Rectal smooth muscle tissue (tissue), 1 donor: Measurements from ENCODE around the gene EIF2AK3.
"Not testable (repeated sequence)": the region's sequence is repeated elsewhere in the genome, so short reads cannot be mapped to it uniquely, and the experiment has no call there.

Source experiments
- H3K27ac ChIP-seq: one replicate; pipeline ENCODE4 v1.7.0; 2013; ENCODE audit warnings: low read depth, low read length, inconsistent platforms
- H3K27me3 ChIP-seq: one replicate; pipeline ENCODE4 v1.7.0; 2013; ENCODE audit warnings: low read length; ENCODE audit not compliant: control insufficient read depth, insufficient read depth
- H3K36me3 ChIP-seq: one replicate; pipeline ENCODE4 v1.7.0; 2013; ENCODE audit warnings: low read length; ENCODE audit not compliant: control insufficient read depth, insufficient read depth
- H3K4me1 ChIP-seq: one replicate; pipeline ENCODE4 v1.7.0; 2013; ENCODE audit warnings: low read length; ENCODE audit not compliant: control insufficient read depth, insufficient read depth
- H3K4me3 ChIP-seq: one replicate; pipeline ENCODE4 v1.7.0; 2013; ENCODE audit warnings: low read length
- H3K9ac ChIP-seq: one replicate; pipeline ENCODE4 v1.7.0; 2013; ENCODE audit warnings: low read length

EIF2AK3 gene

GRCh38 chr2:88627856-88628570 is 749 bp upstream of the EIF2AK3 start:
- Histone ChIP-seq H3K36me3 (no peaks in the 10 kb centered on the region), H3K27ac (peak overlapping the region; percentile 99), H3K27me3 (no peaks in the 10 kb centered on the region), H3K9ac (peak overlapping the region; percentile 95), H3K4me3 (peak overlapping the region; percentile 85), H3K4me1 (peaks cover 15% of the 10 kb centered on the region)

DNA sequence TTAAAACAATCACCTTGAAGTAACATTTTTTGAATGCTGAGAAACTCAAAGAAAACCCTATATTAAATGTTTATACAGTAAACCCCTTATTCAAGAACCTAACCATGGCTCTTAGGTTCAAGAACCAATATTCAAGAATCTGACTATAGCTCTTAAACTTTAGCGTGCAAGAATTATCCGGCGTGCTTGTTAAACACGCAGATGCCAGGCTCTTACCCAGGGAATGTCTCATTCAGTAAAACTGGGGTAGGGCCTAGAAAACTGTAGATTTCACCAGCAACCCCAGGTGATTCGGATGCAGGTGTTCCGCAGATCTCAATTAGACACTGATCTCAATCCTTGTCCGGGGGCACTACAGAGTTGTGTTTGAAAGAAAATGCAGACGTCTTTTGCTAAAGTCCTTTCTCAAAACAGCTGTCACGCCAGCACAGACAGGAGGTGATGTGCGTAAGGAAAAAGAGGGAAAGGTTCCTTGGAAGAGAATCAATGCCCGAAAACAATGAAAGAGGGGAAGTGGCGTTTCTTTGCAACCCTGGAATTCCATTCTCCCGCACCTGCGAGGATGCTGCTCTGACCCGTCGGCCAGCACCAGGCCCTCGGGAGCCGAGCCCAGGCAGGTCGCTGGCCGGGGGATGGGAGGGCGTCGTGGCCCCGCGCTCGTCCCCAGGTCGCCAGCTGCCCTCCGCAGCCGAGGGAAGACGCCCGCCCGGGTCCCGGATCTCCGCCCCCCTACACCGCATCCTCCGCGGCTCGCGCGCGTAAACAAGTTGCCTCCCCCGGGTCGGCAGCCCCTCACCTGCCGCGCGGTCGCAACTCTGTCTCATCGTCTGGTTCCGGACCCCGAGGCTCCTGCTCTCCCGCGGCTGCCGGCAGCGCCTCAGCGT is 851 bp downstream of the EIF2AK3 start:
- peaks cover 15% of the 10 kb centered on the region for H3K4me1 ChIP-seq

GRCh38 chr2:88624477-88624876 is 2.8 kb downstream of the EIF2AK3 start:
- H3K27ac ChIP-seq = no peak overlapping the region
- no peaks in the 10 kb centered on the region for H3K36me3 ChIP-seq
- H3K9ac ChIP-seq = no peak overlapping the region
- peak overlapping the region; percentile 10 for H3K4me3 ChIP-seq
- peaks cover 15% of the 10 kb centered on the region for H3K4me1 ChIP-seq
- H3K27me3 ChIP-seq = no peaks in the 10 kb centered on the region

More for the DNA sequence above, 851 bp downstream of the EIF2AK3 start:
- no peaks in the 10 kb centered on the region for H3K27me3 ChIP-seq
- H3K4me3 ChIP-seq = peak overlapping the region; percentile 86
- peak overlapping the region; percentile 99 for H3K27ac ChIP-seq
- H3K36me3 ChIP-seq = no peaks in the 10 kb centered on the region
- H3K9ac ChIP-seq = peak overlapping the region; percentile 94

DNA sequence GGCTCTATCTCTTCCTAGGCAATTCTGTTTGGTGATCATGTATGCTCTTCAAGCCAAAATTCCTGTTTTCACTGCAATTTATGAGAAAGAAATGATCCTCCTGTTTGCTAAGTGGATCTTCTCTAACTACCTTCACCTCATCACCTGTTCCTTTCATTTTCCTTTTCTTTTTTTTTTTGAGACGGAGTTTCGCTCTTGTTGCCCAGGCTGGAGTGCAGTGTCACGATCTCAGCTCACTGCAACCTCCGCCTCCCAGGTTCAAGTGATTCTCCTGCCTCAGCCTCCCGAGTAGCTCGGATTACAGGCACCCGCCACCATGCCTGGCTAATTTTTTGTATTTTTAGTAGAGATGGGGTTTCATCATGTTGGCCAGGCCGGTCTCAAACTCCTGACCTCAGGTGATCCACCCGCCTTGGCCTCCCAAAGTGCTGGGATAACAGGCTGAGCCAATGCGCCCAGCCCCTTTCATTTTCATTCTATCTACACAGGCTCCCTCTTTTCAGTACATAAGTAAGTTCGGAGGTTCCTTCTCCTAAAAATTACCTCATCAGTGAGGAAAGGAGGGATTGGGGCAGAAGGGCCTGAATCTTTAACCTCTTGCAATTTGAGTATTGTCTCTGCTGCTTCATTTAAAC is 3.3 kb downstream of the EIF2AK3 start:
- not testable (repeated sequence) for H3K27ac ChIP-seq, H3K4me3 ChIP-seq

GRCh38 chr2:88622307-88622706 is 5.0 kb downstream of the EIF2AK3 start:
- H3K9ac ChIP-seq = no peak overlapping the region
- H3K27ac ChIP-seq = no peak overlapping the region
- H3K4me1 ChIP-seq = peaks cover 12% of the 10 kb centered on the region

More for the DNA sequence above, 3.3 kb downstream of the EIF2AK3 start:
- not testable (repeated sequence) for H3K9ac ChIP-seq, H3K36me3 ChIP-seq, H3K27me3 ChIP-seq
- peaks cover 15% of the 10 kb centered on the region for H3K4me1 ChIP-seq

DNA sequence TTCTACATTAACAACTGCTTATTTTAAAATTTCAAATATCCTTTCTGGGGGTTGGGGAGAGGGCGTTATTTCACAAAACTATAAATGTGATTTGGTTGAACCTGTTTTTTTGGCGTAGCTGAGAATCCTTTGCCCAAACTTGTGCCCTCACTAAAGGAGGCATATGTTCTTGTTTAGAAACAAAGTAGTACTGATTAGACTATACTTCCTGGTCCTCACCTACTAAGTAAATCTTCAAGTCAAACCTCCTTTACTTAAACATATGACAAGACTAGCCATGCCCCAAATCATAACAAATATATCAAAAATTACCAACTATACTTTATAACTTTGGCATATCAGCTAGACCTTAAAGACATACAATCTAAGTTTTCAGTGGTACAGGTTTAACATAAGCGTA is 5.8 kb downstream of the EIF2AK3 start:
- no peaks in the 10 kb centered on the region for H3K36me3 ChIP-seq
- H3K4me1 ChIP-seq = peaks cover 12% of the 10 kb centered on the region
- no peak overlapping the region for H3K9ac ChIP-seq
- no peaks in the 10 kb centered on the region for H3K27me3 ChIP-seq
- no peak overlapping the region for H3K27ac ChIP-seq
- H3K4me3 ChIP-seq = no peak overlapping the region

More at GRCh38 chr2:88622307-88622706, 5.0 kb downstream of the EIF2AK3 start:
- Histone ChIP-seq H3K4me3 (no peak overlapping the region), H3K36me3 (no peaks in the 10 kb centered on the region), H3K27me3 (no peaks in the 10 kb centered on the region)

GRCh38 chr2:88620015-88620414 is 7.2 kb downstream of the EIF2AK3 start:
- no peak overlapping the region for H3K4me3 ChIP-seq
- H3K36me3 ChIP-seq = no peaks in the 10 kb centered on the region
- no peaks in the 10 kb centered on the region for H3K27me3 ChIP-seq
- peaks cover 2% of the 10 kb centered on the region for H3K4me1 ChIP-seq
- no peak overlapping the region for H3K9ac ChIP-seq
- no peak overlapping the region for H3K27ac ChIP-seq

DNA sequence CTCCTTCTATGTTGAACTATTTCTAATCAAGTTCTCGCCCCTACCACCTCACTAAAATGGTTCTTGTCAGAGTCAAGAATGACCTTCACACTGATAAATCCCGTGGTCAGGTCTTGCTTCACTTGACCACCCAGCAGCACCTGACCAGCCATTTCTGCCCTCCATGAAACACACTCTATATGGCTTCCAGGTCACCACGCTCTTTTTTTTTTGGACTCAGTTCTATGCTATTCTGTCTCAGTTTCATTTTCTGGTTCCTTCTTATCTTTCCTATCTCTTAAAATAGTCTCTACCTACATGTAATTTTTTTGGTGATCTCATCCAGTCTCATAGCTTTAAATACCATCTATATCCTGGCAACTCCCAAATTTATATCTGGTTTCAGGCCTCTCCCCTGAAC is 11.4 kb downstream of the EIF2AK3 start:
- Histone ChIP-seq H3K27me3 (no peaks in the 10 kb centered on the region), H3K27ac (no peak overlapping the region), H3K9ac (no peak overlapping the region), H3K4me3 (no peak overlapping the region), H3K4me1 (no peaks in the 10 kb centered on the region), H3K36me3 (no peaks in the 10 kb centered on the region)

DNA sequence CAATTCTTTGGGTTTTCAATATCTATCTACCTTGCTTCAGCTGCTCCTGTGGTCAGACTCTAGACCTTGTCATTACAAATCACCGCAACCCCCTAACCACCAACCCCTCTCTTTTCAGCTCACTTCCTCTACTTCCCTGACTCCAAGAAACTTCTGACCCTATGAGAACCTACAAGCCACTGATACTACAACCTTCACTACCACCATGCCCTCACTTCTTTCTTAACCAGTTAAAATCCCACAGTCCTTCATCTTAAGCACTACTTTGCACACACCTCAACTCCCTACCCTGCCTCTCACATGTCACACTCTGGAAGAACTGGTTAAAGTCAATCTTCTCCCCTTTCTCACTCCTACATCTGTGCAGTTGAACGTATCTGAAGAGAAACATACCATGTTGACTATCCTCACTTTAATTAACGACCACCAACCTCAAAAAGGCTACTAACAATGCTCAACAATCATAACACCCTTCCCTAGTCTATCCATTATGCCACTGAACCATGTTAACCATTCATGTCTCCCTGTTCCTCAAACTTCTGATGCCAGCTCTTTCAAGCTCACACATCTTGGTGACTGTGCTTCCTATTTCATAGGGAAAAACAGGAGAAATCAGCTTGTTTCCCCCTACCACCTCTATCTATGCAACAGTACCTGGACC is 12.6 kb downstream of the EIF2AK3 start:
- Histone ChIP-seq H3K36me3 (no peaks in the 10 kb centered on the region), H3K27ac (no peak overlapping the region), H3K4me1 (no peaks in the 10 kb centered on the region), H3K9ac (no peak overlapping the region), H3K27me3 (no peaks in the 10 kb centered on the region), H3K4me3 (no peak overlapping the region)

GRCh38 chr2:88613921-88614320 is 13.3 kb downstream of the EIF2AK3 start:
- Histone ChIP-seq H3K9ac (no peak overlapping the region), H3K36me3 (no peaks in the 10 kb centered on the region), H3K27ac (no peak overlapping the region), H3K27me3 (no peaks in the 10 kb centered on the region), H3K4me3 (no peak overlapping the region), H3K4me1 (no peaks in the 10 kb centered on the region)

GRCh38 chr2:88608184-88608583 is 19.1 kb downstream of the EIF2AK3 start:
- H3K4me1 ChIP-seq = no peaks in the 10 kb centered on the region
- no peak overlapping the region for H3K27ac ChIP-seq

DNA sequence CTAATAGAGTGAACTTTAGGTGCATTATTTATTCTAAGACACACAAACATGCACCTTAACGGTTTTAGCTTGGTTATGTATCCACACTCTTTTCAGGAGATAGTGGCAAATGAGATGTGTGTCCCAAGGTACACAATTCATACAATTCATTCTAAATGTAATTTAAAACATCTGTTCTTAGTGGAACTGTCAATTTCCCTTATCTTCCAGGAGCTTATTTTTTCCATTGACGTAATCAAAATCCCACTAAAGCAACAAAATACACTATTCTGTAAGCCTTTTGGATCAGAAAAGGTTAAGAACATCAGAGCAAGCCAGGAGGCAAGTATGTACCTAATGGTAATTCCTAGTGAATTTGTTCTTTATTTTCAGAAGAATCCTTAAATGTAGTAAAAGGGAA is 19.8 kb downstream of the EIF2AK3 start:
- Histone ChIP-seq H3K9ac (no peak overlapping the region), H3K4me1 (no peaks in the 10 kb centered on the region), H3K4me3 (no peak overlapping the region), H3K27ac (no peak overlapping the region), H3K36me3 (no peaks in the 10 kb centered on the region), H3K27me3 (no peaks in the 10 kb centered on the region)

More at GRCh38 chr2:88608184-88608583, 19.1 kb downstream of the EIF2AK3 start:
- Histone ChIP-seq H3K36me3 (no peaks in the 10 kb centered on the region), H3K9ac (no peak overlapping the region), H3K27me3 (no peaks in the 10 kb centered on the region), H3K4me3 (no peak overlapping the region)
